SW 1271 (cell line): ENCODE results near the gene RASSF10.
A peak's percentile ranks its signal among the peaks of the same experiment; 100 is the strongest.

Source experiments
- DNase-seq, 2 experiments: peaks; one replicate each; lab custom pipeline; 2025; lab: John Stamatoyannopoulos, UW

RASSF10 gene

GRCh38 chr11:13008625-13009475 is at the start of gene RASSF10:
TSS of gene RASSF10 (plus strand) at chr11:13009316. CDS start at chr11:13009577, 261 bp downstream.
- peak; percentile 62 to 75 for DNase-seq

GRCh38 chr11:12961615-12962014 is 47.5 kb upstream of the RASSF10 start:
- DNase-seq, result no peak

- no peak for DNase-seq
These were observed 46.8 kb upstream of the RASSF10 start for GRCh38 chr11:12962306-12962705.

- no peak for DNase-seq
These were observed 46.1 kb upstream of the RASSF10 start for GRCh38 chr11:12963051-12963450.

GRCh38 chr11:12963792-12964536 is 45.2 kb upstream of the RASSF10 start:
- DNase-seq, result peak in 1 of 2 experiments; percentile 25

GRCh38 chr11:12964650-12965049 is 44.5 kb upstream of the RASSF10 start:
- no peak for DNase-seq

- DNase-seq, result no peak
These were observed 43.1 kb upstream of the RASSF10 start for GRCh38 chr11:12966002-12966401.

- no peak for DNase-seq
These were observed 41.0 kb upstream of the RASSF10 start for GRCh38 chr11:12968101-12968500.

- no peak for DNase-seq
These were observed 40.3 kb upstream of the RASSF10 start for GRCh38 chr11:12968826-12969225.

GRCh38 chr11:12971955-12972354 is 37.2 kb upstream of the RASSF10 start:
- DNase-seq, result no peak

- DNase-seq, result no peak
These were observed 35.5 kb upstream of the RASSF10 start for GRCh38 chr11:12973528-12974181.

- DNase-seq, result no peak
These were observed 33.9 kb upstream of the RASSF10 start for GRCh38 chr11:12975195-12975594.

- DNase-seq, result no peak
These were observed 29.0 kb upstream of the RASSF10 start for GRCh38 chr11:12979928-12980689.

GRCh38 chr11:12981676-12982522 is 27.2 kb upstream of the RASSF10 start:
- no peak for DNase-seq

GRCh38 chr11:12983336-12983735 is 25.8 kb upstream of the RASSF10 start:
- no peak for DNase-seq

- DNase-seq, result no peak
These were observed 22.8 kb upstream of the RASSF10 start for GRCh38 chr11:12986194-12986898.

GRCh38 chr11:12989428-12990161 is 19.5 kb upstream of the RASSF10 start:
- DNase-seq, result peak; percentile 54 to 79

GRCh38 chr11:12990162-12990480 is 19.0 kb upstream of the RASSF10 start:
- no peak for DNase-seq

GRCh38 chr11:12991426-12991825 is 17.7 kb upstream of the RASSF10 start:
- no peak for DNase-seq

- no peak for DNase-seq
These were observed 15.5 kb upstream of the RASSF10 start for GRCh38 chr11:12993626-12994025.
